IPS-NIHi11 (cell line): ENCODE data around the gene CD14.
"Not testable (repeated sequence)": the region's sequence is repeated elsewhere in the genome, so short reads cannot be mapped to it uniquely, and the experiment has no call there.

Experiments used
- DNase-seq: peaks from one replicate; pipeline ENCODE4 v3.0.0; 2012; ENCODE audit warnings: mixed read lengths, low spot score

CD14 gene

DNA sequence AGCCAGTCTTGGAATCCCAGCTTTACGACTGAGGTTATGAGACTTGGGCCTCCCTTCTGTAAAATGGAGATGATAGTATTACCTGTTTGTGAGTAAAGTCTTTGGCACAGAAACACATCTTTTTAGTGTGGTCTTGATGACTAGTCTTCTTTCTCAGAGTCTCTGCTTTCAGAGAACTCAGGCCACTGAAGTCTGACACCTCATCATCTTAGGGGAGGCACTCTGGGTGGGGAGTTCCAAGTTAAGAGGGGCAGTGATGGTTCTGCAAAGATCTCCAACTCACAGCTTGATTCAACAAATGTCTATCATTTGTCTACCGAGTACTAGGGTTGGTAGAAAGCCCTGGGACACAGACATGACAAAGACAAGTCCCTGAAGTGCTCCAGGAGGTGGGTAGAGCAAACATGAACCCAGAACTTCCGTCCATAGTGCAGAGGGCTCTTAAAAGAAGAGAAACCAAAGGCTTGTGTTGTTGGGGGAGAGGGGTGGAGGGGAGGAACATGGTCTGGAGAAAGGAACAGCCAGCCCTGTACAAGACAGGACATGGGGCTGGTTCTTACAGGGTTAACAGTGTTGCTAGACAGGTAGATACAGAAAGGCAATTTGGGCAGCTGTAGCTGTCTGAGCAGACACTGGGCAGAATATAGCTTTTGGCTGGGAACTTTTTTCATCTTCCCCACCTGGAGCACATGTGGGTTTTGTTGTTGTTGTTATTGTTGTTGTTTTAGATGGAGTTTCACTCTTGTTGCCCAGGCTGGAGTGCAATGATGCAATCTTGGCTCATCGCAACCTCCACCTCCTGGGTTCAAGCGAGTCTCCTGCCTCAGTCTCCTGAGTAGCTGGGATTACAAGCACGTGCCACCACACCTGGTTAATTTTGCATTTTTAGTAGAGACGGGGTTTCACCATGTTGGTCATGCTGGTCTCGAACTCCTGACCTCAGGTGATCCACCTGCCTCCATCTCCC, 2.6 kb upstream of the CD14 start:
- DNase-seq = no peak

DNA sequence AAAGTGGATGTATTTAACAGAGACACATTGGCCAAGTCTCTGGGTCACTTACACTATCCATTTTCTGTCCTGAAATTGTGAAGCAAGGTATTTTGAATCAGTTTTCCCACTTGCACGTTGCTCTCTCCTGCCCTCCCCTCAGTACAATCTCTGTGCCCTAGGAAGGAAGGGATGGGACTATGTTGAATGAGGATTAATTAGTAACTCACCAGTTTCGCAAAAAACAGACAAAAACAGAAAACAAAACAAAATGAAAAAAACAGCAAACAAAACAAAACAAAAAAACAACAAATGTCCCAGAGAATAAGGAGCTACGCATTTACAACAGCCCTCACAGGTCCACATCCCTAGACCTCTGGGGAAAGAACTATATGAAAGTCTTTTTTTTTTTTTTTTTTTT, 1.1 kb upstream of the CD14 start:
- no peak for DNase-seq

DNA sequence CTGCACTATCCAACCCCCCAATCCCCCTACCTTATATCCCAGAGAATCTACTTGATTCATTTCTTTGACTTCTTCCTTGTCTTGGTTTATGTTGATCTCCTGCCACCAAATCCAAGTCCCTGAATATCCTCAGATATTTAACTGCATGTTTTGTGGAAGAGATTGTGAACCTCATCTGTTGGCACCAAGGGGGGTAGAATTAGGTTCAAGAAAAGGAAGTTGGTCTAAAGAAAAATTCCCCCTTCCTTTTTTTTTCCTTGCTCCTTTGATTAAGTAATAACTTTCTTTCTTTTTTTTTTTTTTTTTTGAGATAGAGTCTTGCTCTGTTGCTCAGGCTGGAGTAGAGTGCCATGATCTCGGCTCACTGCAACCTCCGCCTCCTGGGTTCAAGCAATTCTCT, 526 bp upstream of the CD14 start:
- no peak for DNase-seq

DNA sequence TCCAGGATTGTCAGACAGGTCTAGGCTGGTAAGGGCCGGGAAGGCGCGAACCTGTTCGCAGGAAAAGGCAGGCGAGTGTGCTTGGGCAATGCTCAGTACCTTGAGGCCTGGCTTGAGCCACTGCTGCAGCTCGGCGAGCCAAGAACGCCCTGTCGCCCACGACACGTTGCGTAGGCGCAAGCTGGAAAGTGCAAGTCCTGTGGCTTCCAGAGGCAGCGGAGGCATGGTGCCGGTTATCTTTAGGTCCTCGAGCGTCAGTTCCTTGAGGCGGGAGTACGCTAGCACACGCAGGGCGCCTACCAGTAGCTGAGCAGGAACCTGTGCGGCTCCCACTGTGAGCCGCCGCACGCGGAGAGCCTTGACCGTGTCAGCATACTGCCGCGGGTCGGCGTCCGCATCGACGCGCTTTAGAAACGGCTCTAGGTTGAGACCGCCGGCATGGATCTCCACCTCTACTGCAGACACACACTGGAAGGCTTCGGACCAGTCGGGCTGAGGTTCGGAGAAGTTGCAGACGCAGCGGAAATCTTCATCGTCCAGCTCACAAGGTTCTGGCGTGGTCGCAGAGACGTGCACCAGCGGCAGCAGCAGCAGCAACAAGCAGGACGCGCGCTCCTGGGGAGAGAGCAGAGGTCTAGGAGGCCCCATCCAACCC, 482 bp downstream of the CD14 start:
- DNase-seq = peak; percentile 10

DNA sequence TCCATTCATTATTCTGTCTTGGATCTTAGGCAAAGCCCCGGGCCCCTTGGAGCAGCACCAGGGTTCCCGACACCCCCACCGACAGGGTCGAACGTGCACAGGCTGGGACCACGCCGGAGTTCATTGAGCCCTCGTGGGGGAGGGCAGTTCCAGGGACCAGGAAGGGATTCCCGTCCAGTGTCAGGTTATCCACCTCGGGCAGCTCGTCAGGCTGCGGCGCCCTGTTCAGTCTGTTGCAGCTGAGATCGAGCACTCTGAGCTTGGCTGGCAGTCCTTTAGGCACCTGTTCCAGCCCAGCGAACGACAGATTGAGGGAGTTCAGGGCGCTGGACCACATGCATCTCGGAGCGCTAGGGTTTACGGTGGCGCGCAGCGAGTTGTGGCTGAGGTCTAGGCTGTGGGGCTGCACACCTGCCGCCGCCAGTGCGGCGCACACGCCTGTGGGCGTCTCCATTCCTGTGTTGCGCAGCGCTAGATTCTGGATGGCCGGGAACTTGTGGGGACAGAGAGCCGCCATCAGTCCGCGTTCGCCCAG, 1.1 kb downstream of the CD14 start:
- DNase-seq = peak; percentile 20

DNA sequence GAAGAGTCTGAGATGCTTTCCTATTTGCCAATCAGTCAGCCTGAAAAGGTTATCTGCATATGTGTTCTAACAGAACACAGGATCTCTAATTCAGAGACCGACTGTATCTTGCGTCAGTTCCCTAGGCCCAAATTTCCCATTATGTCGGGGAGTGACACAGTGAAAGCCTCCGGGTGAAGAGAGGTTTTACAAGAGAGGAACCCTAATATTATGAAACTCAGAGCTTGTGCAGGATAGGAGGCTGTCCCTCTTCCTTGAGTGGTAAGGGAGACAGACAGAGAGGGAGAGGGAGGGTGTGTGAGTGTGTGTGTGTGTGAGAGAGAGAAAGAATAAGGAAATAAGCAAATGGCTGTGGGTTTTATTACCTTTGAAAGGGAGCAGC, 1.9 kb downstream of the CD14 start:
- no peak for DNase-seq

DNA sequence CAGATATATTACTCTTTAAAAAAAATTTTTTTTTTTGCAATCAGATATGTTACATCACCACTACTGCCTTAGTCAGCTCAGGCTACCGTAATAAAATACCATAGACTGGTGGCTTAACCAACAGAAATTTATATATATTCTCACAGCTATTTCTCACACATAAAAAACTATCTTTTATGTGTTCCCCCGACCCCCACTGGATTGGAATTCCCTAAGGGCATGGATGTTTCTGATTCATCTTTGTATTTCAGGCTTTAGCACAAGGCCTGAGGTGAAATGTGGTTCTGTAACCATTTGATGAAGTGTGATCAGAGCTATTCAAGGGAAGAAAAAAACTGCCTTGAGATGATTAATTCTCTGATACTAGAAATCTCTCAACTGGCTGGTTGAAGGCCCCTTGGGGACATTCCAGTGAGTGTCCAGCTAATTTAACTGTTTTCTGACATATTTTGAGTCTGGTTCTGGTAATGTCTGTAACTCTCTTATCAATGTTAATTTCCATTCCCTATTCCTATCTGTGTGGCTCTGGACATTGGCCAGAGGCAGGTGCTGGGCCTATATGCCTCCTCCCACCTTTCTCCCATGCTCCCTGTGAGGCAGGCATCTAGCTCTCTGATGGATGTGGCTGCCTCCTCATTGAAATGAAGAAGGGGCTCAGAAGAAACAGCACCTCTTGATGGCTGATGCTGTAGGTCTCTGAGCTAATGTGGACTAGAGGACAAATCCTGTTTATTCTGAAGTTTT, 2.5 kb downstream of the CD14 start:
- no peak for DNase-seq

DNA sequence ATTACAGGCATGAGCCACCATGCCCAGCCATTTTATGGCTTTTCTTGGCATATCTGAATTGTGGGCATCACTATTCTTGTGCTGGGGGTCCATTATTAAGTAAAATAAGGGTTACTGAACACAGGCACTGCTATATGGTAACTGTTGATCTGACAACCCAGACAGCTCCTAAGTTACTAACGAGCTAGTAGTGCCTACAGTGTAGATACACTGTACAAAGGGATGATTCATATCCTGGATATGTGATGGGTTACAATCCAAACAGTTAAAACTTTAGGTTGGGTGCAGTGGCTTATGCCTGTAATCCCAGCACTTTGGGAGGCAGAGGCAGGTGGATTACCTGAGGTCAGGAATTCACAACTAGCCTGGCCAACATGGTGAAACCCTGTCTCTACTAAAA, 4.3 kb downstream of the CD14 start:
- no peak for DNase-seq

DNA sequence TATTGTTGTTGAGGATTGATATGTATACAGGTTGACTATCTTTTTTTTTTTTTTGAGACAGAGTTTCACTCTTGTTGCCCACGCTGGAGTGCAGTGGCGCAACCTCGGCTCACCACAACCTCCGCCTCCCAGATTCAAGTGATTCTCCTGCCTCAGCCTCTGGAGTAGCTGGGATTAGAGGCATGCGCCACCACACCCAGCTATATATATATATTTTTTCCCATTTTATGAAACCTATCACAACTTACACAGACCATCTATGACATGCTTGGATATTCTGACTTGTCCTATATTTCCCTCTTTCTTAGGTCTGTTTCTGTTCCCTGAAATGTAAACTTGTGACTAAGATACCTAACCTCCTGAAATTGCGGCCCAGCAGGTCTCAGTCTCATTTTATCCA, 5.0 kb downstream of the CD14 start:
- DNase-seq = no peak

DNA sequence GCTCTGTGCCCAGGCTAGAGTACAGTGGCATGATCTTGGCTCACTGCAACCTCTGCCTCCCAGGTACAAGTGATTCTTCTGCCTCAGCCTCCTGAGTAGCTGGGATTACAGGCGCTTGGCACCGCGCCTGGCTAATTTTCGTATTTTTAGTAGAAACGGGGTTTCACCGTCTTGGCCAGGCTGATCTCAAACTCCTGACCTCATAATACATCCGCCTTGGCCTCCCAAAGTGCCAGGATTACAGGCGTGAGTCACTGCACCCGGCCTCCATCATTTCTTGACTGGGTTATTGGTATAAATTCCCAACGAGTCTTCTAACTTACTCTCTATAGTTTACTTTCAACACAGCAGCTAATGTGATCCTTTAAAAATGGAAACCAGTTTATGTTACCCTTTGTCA, 8.1 kb downstream of the CD14 start:
- DNase-seq = not testable (repeated sequence)

DNA sequence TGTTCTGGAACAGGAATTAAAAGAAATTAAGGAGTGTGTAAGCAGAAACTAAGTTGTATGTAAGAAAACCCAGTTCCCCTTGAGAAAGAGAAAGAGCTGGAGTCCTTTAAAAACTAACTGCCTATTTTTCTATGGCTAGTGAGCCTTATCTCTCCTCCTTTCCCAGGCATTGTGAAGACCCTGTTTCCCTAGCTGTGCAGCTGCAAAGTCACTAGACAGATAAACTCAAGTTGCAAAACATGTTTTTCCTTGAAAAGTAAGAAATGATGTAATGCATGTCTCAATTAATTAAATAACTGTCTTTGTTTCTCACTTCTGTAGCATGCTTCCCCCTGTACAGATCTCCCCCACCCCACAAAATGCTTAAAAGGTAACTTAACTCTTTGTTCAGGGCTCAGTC, 9.9 kb downstream of the CD14 start:
- DNase-seq = not testable (repeated sequence)

DNA sequence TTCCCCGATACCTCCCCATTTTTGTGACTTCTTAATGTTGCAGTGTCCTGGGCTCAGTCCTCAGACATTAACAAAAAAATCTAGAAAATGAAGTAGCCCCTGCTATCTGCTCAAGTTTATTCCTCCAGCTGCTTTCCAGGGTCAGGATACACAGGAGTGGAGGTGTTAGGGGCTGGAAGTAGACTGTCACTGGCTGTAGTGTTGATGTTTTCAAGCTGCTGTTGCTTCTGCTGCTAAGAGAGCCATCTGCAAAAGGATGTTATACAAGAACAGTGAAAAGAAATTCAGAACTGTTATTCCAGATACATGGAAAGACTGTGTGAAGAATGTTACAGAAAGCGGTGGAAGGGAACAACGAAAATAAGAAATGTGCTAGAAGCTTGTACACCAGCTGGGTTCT, 10.7 kb downstream of the CD14 start:
- no peak for DNase-seq

DNA sequence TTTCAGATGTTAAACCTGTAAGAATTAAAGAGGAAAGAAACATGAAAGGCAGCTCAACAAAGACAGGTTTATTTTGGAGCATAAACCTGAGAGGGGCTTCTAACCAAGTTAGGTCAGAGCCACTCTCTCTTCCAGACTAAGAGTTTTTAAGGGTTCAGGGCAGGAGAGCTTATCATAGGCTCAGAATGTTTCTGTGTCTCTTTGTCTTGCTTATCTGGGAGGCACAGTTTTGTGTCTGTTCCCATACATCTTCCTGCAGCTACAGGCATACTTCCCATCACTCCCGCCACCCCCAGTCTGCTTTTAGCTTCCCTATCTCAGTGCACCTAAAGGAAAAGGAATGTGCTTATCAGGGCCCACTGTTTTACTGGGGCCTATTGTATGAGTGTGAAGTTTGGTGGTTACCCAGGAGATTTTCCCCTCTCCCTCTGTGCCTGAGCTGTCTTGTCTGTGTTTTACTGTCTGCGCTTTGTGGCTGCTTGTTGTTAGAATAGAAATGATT, 21.9 kb downstream of the CD14 start:
- no peak for DNase-seq

DNA sequence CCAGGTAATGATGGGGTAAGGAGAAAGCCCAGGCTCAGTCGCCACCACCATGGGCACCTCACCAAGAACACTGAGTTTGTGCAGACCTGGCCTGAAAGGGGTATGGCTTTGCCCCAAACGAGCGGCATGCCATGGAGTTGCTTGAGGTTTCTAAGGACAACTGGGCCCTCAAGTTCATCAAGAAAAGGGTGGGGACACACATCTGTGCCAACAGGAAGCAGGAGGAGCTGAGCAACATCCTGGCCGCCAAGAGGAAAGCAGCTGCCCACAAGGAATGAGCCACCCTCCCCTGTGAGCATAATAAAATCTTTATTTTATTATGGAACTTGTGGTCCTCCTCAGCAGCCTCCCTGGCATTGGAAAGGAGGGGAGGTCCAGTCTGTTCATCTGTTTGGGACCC, 23.8 kb downstream of the CD14 start:
- no peak for DNase-seq

DNA sequence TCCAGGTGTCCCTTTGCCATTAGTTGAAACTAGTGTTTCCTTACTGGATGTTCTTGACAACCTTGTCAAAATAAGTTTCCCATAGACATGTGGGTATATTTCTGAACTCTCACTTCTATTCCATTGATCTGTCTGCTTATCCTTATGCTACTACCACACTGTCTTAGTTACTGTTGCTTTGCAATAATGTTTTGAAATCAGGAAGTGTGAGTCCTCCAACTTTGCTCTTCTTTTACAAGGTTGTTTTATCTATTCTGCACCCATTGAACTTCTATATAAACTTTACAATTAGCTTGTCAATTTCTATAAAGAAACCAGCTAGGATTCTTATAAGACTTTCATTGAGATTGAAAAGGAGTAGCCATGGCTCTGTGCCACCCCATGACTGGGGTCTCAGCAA, 24.3 kb downstream of the CD14 start:
- DNase-seq = no peak

DNA sequence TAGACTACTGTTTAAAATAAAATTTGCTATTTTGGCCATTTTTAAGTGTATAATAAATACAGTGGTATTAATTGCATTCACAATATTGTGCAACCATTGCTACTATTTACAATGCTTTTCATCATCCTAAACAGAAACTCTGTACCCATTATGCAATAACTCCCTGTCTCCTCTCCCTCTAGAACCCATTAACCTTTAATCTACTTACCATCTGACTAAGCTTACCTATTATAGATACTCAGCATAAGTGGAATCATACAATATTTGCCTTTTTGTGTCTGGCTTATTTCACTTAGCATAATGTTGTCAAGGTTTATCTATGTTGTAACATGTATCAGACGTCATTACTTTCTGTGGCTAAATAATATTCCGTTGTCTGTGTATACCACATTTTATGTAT, 25.9 kb downstream of the CD14 start:
- no peak for DNase-seq

DNA sequence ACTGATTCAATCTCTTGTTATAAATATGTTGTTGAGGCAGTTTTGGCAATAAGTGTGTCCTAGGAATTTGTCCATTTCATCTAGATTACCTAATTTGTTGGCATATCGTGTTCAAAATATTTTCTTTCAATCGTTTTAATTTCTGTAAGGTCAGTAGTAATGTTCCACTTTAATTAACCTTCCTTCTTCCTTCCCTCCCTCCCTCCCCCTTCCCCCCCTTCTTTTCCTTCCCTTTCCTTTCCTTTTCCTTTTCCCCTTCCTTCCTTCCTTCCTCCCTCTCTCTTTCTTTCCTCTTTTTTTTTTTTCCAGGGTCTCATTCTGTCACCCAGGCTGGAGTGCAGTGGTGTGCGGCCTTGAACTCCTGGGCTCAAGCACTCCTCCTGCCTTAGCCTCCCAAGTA, 27.1 kb downstream of the CD14 start:
- no peak for DNase-seq

DNA sequence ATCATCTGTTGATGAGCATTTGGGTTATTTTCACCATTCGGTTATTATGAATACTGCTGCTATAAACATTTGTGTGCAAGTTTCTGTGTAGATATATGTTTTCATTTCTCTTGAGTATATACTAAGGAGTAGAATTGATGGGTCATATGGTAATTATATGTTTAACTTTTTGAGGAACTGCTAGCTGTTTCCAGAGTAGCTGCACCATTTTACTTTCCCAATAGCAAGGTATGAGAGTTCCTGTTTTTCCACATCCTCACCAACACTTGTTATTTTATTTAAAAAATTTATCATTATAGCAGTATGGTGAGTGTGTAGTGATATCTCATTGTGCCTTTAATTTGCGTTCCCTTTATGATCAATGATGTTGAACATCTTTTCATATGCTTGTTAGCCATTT, 29.2 kb downstream of the CD14 start:
- no peak for DNase-seq

DNA sequence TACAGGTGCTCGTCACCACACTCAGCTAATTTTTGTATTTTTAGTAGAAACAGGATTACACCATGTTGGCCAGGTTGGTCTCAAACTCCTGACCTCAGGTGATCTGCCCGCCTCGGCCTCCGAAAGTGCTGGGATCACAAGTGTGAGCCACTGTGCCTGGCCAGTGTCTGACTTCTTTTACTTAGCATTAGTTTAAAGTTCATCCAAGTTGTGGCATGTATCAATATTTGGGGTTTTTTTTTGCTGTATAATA, 29.6 kb downstream of the CD14 start:
- DNase-seq = not testable (repeated sequence)

DNA sequence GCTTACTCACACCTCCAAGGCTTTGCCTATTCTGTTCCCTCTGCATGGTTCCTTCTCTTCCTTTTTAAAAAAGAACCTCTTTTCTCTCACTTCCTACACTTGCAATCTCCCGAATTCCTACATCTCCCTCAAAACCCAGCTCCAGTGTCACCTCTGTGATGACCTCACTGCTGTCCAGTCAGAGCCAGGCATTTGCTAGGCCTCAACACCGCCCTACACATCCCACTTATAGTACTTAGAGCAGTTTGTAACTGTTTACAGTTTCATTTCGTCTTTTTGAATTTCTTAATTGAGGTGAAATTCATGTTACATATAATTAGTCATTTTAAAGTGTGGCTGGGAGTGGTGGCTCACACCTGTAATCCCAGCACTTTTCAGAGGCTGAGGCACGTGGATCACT, 30.8 kb downstream of the CD14 start:
- no peak for DNase-seq

DNA sequence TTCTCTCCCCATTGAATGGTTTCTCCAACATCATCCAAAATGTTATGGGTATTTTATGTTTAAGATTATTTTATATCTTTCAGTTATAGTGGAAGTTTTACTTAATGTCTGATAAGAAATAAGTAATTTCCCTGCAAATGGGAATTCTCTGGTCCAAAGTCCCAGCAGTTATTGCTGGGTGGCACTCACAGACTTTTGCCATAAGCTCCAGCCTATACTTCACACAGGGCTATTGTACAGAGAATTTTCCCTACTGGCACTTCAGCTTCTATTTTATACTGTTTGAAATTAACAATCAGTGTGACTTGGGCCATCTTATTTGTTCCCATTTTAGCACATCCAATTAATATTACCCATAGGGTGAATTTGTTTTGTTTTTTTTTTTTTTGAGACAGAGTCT, 32.9 kb downstream of the CD14 start:
- no peak for DNase-seq

DNA sequence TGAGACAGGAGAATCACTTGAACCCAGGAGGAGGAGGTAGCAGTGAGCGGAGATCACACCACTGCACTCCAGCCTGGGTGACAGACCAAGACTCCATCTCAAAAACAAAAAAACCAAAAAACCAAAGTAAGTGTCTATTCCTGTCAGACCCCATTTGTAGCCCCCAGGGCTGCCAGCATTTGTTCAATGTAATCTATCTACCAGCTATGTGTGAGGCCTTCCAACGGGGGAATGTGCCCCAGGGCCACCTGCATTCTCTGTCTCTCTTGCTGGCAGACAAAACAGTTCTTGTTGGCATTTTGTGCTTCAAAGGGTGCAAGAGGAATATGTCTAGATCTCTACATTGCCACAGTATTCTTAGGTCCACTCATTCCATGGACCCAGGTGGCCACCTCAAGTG, 34.1 kb downstream of the CD14 start:
- no peak for DNase-seq

DNA sequence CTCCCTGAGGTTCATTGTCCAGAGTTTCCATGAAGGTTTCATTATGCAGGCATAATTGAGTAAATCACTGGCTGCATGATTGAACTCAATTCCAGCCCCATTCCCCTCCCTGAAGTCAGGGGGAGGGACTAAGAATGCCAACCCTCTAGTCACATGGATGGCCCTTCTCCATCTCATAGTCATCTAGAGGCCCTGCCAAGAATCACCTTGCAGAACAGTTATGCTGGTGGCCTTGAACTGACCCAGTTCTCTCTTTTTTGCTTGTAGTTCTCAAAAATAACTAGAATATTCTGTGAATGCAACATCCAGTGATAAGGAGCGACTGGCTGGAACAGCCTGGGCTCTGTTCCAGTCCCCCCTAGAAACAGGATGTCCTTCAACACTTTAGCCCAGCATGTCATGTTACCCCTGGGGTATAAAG, 36.6 kb downstream of the CD14 start:
- DNase-seq = no peak
